Stimulated activated CD4-positive, alpha-beta T cell treated with anti-CD3 and anti-CD28 coated beads, Interleukin-12 subunit alpha, Interleukin-12 subunit beta, amount 100 ng/mL, for 4 hours (primary cell): ENCODE measurements around the gene RGS6.

Experiments
- DNase-seq: peaks from one replicate; pipeline ENCODE4 v3.0.0-alpha.2; 2020

The RGS6 gene

DNA sequence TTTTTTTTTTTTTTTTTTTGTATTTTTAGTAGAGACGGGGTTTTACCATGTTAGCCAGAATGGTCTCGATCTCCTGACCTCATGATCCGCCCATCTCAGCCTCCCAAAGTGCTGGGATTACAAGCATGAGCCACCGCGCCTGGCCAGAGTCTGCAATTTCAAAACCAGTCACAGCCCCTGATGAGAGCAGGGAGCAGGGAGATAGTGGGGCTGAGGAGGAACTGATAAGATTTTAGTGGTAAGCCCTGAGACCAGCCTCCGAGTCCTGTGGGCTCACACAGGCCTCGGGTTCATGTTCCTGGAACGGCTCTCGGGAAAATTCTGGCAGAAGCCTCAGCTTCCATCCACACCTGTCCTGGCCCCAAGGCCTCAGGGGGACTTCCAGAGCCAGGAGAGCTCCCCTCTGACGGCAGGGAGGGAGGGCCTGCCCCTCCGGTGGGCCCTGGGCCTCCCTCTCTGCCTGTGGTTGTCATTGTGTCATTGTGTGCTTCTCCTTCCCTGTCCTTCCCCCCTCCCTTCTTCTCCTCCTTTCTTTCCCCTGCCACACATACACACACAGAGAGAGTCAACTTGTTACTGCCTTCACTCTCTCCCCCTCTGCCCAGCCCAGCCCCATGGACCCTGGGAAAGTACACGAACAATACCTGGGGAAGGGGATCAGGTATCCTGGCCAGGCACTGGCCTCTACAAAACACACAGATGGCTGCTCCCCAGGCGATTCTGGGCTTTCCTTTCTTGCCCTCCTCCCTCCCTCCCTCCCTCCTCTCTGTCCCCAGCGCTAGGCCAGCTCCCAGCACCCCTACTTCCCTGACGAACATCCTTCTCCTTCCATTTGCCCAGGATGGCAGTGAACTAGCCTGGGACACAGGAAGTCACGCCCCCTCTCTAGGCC lies 667.6 kb downstream of the RGS6 start:
- no peak for DNase-seq

GRCh38 chr14:72600551-72601330 lies 668.5 kb downstream of the RGS6 start:
- no peak for DNase-seq

DNA sequence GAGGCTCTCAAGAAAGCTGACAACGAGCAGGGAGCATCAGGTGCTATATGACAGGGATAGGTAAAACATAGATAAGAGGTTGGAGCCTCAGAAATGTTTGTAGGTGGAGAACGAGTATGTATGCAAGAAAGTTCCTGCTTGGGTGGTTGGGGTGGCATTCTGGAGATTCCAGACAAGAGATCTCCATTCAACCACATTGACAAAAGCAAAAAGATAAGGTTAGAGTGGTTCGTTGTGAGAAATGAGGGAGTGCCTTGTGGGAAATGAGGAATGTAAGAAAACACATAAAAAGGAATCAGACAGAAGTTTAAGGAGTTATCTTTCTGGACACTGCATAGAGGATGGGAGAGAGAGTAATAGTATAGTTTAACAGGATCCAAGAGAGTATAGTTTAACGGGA lies 671.4 kb downstream of the RGS6 start:
- no peak for DNase-seq

- DNase-seq, result no peak
These were observed 671.9 kb downstream of the RGS6 start for GRCh38 chr14:72604133-72604532.

DNA sequence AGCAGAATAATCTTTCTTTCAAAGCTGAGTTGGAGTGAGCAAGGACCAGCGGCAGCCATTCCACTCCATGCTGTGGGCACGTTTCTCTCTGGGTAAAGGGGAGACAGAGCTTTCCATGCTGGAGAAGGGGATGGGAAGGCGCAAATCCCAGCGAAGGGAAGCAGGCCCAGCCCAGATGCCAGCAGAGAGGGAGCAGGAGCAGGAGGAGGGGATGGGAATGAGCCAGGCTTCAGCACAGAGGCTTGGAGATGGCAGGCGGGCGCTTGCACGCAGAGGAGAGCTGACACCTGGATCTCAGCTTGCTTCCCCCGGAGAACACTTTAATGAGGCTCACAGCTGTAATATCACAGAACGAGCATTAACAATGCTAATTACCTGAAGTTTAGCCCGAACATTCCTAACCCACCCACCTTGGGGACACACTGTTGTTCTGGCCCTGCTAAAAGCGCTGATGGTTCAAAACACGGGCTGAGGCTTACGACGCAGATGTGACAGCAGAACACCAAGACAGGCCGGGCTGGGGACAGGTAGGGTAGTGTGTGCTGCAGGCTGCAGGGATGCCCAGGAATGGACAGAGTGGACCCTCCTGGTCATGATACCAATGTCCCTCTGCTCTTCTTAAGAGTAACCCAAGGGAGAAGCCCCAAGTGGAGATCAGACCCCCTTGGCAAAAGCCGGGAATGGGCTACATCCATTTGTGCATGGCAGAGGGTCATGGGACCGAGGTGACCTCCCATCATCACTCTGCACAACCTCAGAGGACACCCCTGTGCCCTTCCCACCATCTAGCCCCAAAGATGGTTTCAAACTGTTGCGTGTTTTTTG lies 673.1 kb downstream of the RGS6 start:
- no peak for DNase-seq

- DNase-seq, result no peak
These were observed 673.6 kb downstream of the RGS6 start for GRCh38 chr14:72605921-72606220.

DNA sequence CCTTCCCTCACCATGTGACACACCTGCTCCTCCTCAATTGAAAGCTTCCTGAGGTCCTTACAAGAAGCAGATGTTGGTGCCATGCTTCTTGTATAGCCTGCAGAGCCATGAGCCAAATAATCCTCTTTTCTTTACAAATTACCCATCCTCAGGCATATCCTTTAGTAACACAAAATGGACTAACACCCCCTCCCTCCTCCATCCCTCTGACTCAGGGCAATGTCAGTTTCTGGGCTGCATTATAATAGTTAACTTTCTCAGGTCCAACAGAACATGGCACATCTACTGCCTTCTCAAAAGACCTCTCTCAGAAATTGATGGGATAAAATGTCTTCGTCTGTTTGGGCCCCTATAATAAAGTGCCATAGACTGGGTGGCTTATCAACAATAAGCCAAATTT lies 674.6 kb downstream of the RGS6 start:
- no peak for DNase-seq

DNA sequence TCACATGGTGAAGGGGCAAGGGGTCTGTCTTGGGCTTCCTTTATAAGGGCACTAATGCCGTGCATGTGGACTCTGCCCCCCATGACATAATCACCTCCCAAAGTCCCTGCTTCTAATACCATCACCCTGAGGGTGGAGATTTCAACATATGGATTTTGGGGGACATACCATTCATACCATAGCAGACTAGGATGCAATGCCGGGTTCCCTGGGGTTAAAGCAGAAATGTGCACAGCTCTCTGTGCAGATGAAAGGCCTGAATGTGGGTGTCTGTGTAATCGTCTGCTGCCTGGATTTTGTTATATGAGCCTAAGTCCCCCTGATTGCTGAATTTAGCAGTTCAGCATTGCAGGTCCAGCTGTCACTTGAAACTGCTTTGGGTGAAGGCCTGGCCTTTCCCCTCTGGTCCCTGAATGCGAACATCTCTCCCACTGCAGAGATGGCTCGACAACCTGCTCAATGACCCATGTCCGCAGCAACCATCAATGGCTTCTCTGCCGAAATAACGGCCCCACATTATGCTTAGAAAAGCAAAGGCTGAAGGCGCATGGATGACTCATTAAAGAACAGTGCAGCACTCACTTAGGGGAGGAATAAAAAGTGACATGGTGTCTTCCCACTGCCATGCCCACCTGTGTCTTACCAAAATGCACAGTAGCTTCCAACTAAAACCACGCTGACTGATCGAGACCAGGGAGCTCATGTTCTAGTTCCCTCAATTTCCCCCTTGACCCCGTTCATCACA lies 675.3 kb downstream of the RGS6 start:
- DNase-seq, result no peak

DNA sequence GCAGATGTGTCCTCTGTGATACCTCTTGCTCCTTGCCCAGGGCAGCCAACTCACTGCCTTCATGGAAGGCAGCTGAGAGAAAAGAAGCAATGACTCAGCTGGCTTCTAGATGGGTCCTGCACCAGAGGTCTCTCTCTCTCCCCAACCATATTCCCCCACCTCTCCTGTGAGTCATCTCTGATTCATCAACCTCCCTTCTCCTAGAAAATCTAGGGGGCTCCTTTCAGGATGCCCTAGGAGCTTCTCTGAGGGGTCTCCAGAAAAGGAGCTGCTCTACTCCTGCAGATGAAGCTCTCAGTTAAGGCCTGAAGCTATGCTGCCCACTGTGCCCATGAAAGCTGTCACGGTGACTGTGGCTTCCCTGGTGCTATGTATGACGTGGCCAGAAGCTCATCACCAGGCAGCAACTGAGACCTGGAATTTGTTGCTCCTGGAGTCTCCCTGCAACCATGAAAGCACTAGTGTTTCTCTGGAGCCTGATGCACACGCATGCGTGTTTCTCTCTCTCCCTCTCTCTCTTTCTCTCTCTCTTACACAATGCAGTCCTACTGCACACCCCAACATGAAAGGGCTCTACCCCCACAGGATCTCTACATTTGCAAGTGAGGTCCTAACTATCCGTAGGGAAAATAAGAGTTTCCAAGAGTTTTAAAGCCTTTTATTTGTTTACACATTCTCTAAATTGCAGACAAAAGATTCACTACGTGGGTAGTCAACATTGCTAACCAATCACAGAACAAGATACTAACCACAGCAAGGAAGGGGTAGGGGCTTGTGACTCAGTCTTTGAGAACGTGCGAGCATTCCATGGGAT lies 676.4 kb downstream of the RGS6 start:
- DNase-seq, result no peak

- no peak for DNase-seq
These were observed 677.1 kb downstream of the RGS6 start for GRCh38 chr14:72609205-72609916.

GRCh38 chr14:72610096-72610830 lies 678.0 kb downstream of the RGS6 start:
- DNase-seq, result no peak

DNA sequence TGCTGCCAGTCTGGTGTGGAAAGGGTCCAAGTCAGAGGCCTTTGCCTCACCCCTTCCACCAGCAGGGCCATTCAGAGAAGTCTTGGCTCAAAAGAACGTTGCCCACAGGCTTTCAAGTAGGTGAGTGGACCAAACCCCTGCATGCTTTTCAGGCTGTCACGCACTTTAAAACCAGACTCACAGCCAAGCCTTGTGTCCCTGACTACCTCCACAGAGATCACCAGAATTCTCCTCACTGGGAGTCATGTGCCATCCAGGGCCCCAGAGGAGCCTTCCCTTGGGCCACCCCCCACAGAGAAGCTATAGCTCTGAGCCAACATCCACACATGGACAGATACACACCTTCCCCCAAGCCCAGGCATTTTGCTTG lies 678.6 kb downstream of the RGS6 start:
- DNase-seq, result no peak

- DNase-seq, result no peak
These were observed 679.3 kb downstream of the RGS6 start for GRCh38 chr14:72611506-72611905.

DNA sequence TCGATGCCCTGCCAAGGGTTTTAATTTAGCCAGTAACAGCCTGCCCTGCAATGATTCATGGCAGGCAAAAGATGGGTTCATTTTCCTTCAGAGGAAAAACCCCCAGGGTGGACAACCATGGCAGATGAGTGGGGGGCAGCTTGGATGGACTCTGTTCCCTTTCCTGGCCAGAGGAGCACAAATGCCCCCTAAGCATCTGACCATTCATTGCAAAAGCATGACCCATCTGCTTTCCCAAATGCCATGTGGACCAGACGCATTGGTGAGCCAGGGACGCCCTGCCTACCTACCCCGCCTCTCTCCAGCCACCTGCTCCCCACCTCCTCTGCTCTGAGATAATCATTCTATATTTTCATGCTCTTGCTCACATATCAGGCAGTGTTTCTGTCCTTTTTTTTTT lies 679.8 kb downstream of the RGS6 start:
- no peak for DNase-seq

DNA sequence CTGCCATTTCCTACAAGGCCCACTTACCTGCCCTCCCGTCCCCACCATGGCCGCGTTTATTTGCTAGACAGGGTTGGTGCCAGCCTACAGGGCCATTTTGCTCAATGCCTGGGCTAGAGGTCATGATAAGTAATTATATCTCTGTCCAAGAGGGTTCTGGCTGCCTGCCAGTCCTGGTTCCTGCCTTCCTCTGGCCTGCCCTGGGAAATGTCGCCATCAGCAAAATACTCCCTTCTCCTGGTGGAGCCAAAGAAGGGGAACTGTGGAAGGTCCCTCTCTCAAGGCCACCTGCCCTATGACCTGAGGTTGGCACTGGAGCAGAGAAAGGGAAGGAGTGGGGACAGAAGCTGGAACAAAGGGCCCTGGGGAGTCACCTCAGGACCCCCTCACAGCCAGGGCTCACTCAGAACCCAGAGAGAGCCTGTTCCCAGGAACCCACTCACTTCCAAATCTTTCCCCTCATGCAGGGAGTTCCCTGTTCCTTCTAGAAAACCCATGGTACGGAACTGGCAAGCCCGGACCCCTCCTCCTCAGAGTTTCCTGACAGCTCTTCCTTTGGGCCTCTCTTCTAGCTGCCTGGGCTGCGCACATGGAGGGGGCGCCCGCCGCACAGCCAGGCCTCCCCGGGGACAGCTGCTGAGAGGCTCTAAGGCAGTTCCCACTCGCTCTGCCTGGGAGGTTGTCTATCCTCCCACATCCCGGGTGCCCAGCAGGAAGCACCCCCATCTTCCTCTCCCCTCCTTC lies 681.2 kb downstream of the RGS6 start:
- DNase-seq, result no peak

DNA sequence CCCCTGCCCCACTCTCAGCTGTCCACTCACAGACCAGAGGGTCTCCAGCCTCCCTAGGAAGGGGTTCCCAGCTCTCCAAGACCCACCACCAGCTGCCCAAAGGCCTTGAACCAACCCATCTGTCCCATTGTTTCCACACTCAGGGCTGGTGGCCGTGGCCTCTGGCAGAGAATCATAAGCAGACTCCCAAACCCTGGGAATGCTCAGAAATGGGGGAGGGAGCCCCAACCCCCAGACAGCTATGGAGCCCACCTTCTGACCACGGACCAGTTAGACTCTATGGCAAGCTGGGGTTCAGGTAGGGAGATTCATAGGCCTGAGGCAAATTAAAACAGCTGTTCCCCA lies 681.7 kb downstream of the RGS6 start:
- no peak for DNase-seq

DNA sequence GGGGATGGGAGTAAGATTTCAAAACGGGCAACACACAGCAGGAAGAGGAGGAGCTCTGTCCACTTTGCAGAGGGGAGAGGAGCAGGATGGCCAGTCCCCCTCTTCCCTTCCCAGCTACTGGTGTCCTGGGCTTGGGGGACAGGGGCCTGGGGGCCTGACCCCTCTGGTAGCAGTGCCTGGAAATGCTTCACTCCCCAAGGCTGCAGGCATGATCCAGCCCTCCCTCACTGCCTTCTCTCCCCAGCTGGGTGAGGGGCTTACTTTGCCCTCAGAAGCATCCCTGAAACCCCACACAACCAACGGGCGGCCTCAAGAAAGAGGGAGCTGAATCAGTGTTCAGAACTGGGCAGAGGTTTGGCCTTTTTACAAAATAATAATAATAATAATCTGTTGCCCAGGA lies 682.1 kb downstream of the RGS6 start:
- DNase-seq, result no peak

GRCh38 chr14:72614891-72615415 lies 682.7 kb downstream of the RGS6 start:
- no peak for DNase-seq

DNA sequence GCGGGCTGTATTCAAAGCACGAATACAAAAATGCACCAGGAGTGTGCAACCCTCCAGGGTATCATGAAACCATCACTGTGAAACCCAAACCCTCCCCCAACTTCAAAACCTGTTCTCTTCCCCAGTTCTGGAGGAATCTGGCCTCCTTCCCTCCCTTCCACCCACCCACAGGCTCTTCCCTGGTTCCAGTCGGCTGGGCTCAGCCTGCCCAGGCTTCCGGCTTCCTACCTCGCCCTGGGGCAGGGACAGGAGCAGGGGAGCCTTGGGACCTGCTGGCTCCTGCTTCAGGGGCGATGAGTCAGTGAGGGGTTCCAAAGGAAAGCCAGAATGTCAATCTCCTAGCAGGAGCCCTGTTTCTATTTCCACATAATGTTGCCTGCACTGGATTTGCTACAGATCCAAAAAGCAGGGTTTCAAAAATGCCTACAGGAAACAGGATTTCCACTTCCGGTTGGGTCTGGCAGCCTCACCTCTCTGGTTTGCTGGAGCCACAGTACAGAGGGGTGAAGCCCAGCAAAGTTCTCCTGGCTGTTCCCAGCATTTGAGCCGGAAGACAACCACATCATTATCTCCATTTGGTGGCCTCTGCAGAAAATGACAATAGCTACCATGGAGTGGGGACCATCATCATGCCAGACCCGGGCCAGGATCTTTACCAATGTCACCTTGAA lies 683.4 kb downstream of the RGS6 start:
- DNase-seq, result no peak
